HG03060 (cell line): ENCODE measurements around the gene AUTS2.

Source experiments
- ATAC-seq: cut with Tn5 transposase; IDR thresholded peaks from one replicate; pipeline ENCODE4 v1.9.1; 2021; ENCODE audit warnings: low read depth, moderate number of reproducible peaks; ENCODE audit not compliant: unreplicated experiment

Gene AUTS2

GRCh38 chr7:70701991-70702390 lies 1103.7 kb downstream of the AUTS2 start:
- no peak for ATAC-seq

DNA sequence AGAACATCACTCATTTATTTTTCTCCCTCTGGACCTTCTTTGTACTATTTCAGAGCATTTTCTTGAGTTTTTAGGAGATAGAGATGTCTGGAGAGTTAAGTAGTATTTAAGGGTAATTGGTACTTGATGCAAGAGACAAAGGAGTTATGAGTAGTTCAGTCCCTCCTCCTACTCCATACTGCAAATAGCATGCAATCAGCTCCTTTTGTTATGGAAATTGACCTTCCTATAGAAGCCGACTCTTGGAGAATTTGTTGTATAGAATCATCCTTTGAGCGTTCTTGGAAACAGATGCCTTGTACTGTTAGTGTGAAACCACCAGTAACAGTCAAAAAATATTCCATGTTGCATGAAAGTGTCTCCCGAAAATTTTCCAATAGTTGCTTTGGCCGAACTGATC lies 1105.5 kb downstream of the AUTS2 start:
- no peak for ATAC-seq

- ATAC-seq: no peak
Measured at GRCh38 chr7:70704831-70705346, 1106.6 kb downstream of the AUTS2 start.

DNA sequence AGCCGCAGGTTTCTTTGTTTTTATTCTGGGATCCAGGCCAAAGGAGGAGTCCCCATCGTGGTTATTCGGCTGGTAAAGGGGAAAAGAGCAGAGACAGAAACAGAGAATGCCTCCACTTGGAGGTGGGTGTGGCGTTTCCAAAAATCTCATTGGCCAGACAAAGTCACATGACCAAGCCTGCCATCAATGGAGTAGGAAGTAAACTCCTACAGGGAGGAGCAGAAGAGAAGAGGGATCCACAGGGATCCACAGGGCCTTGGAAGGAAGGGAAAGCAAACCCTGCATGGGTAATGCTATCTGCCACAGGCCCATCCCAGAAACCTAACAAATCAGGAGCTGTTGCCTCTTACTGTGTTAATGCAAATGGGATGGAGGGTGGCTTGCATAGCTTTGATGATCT lies 1107.9 kb downstream of the AUTS2 start:
- no peak for ATAC-seq

- no peak for ATAC-seq
Measured at GRCh38 chr7:70706698-70707097, 1108.4 kb downstream of the AUTS2 start.

DNA sequence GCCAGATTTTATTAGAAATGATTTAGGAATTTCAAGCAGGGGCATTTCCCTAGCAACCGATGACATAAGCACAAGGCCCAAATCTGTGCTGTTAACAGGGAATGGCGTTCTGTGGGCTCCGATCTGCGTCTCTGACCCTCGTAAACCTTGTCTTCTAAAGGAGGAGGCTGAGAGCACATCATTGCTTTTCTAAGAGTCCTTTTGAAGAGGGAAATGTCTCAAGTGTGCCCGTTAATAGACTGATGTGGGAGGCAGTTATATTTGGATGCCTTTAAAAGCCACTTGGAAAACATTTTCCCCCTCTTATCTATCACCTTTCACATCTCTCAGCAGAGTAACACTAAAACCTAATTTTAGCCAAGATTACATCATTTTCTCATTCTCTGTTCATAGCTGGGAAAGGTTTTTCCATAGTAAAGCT lies 1109.6 kb downstream of the AUTS2 start:
- no peak for ATAC-seq

DNA sequence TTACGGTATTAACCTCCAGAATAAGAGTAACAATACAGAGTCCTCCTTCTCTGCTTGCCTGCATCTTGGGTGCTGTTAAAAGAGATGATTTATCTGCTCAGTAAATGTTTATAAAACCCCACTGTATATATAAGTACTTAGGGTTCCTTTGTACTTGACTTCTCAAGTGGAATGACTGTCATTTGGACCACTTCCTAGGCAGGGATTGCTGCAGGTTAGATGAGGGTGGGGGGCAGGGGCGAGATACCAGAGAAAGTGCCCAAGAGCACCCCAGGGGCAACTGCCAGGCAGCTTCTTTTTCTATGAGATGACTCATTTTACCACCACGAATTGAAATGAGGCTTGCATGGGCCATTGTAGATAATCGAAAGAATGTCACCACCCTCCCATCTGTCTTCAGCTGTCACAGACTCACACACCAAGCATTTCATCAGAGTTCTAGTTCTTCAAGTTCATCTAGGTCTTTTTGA lies 1111.8 kb downstream of the AUTS2 start:
- ATAC-seq: no peak

DNA sequence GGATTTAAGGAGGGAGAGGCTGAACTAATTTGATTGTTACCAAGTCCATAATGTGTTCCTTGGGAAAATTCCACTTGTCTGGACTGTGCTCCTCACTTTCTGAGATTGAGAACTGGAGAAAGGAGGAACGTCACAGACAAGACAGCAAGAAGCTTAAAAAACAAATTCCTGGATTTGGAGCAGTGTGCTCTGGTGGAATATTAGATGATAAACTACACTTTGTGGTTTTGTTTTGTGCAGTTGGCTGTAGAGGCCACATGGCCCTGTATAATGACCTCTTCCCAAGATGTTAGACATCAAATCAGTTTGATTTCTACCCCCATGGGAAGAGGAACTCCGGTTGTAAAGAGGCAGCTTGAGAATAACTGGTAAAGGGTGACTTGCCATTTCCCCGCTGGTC lies 1112.4 kb downstream of the AUTS2 start:
- ATAC-seq: no peak

DNA sequence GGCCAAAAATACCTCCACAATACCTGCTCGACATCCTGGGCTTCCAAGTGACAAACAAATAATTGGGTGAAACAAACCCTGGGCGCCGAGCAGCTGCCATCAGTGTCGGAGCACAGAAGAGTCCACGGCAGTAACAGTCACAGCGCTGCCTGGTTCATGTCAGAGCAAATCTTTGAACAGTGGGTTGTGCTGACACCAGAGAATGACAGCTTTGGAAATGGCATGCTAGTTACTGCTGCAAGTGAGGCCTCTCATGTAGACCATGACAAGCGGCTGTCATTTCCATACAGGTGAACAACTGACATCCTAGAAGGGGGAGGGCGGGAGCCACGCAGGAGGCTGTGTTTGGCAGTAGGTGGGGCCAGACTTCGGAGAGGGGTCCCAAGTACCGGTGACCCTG lies 1113.2 kb downstream of the AUTS2 start:
- no peak for ATAC-seq

GRCh38 chr7:70712942-70713341 lies 1114.7 kb downstream of the AUTS2 start:
- no peak for ATAC-seq

GRCh38 chr7:70714506-70715038 lies 1116.3 kb downstream of the AUTS2 start:
- ATAC-seq: no peak

GRCh38 chr7:70717553-70718329 lies 1119.5 kb downstream of the AUTS2 start:
- no peak for ATAC-seq

DNA sequence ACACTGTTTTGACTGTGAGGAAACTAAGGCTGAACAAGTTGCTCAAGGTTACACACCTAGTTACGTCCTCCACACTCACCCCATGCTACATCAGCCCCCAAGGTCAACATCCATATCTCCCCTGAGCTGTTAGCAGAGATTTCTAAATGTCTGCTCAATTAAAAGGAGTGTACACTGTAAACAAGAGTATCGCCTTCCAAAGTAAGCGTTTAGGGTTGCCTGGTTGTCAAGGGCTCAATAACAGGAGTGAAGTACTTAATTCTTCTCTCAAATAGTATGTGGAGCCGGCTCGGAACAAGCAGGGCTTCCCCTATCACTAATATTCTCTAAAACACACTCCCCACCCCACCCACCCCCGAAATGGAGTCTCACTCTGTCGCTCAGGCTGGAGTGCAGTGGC lies 1120.8 kb downstream of the AUTS2 start:
- ATAC-seq: no peak

- ATAC-seq: no peak
Measured at GRCh38 chr7:70720191-70720873, 1122.1 kb downstream of the AUTS2 start.

DNA sequence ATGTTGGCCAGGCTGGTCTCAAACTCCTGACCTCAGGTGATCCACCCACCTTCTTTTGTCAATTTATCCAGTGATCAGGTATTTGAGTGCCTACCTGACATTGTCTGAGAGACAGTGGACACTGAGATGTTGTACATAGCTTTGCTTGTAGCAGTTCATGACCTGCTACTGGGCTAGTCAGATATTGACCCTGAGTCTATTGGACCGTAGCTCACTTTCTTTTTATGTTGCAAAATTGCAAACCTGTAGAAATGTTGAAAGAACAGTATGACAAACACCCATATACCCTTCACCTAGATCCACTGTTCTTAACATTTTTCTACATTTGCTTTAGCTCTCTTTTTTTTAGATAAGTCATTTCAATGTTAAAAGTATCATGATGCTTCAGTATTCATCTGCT lies 1123.2 kb downstream of the AUTS2 start:
- ATAC-seq: no peak

GRCh38 chr7:70723339-70723738 lies 1125.1 kb downstream of the AUTS2 start:
- ATAC-seq: no peak

DNA sequence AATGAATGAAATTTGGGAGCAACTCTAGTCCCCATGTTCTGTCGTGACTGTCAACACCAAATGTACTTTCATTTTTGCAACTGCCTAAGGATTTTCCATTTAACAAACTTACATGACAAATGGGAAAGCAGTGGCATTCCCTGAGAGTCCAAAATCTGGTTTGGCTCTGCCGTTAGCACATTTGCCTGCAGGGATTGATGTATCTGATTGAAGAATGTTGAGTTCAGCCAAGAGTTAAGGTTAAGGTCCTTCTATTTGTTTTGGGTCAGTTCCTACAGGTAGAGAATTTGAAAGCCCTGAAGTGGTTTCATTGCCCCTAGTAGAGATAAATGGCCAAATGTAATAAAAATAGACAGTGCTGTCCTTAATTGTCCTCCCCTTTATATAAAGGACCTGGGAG lies 1127.2 kb downstream of the AUTS2 start:
- no peak for ATAC-seq

DNA sequence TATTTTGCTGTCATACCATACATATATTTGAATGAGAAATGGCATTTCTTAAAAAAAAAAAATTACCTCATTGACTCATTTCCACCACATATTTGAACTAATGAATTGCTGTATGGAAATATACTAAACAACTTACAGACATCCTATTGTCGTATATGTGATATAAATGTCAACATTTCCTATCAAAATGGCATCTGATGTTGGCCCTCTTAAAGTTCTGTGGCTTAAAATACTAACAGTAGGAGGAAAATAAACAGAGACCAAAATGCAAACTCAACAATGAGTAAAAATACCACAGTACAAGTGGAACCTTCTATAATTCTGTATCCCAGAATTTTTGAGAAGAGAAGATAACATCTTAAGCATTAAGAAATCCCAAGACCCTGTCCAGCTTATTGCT lies 1128.0 kb downstream of the AUTS2 start:
- ATAC-seq: no peak

GRCh38 chr7:70726951-70727378 lies 1128.7 kb downstream of the AUTS2 start:
- peak; percentile 57 for ATAC-seq

GRCh38 chr7:70727861-70728260 lies 1129.6 kb downstream of the AUTS2 start:
- no peak for ATAC-seq

- ATAC-seq: no peak
Measured at GRCh38 chr7:70728872-70729552, 1130.7 kb downstream of the AUTS2 start.
